Measurements from ENCODE around the gene CFAP58. TPM values are rescaled to one million over a fixed set of nuclear protein-coding genes. Genes with fewer than 3 reads are reported as not detected.
"Not testable (repeated sequence)": the region's sequence is repeated elsewhere in the genome, so short reads cannot be mapped to it uniquely, and the experiment has no call there.

The CFAP58 gene
- total RNA-seq, 1 donor from 2014 or later = 0.62 TPM

DNA sequence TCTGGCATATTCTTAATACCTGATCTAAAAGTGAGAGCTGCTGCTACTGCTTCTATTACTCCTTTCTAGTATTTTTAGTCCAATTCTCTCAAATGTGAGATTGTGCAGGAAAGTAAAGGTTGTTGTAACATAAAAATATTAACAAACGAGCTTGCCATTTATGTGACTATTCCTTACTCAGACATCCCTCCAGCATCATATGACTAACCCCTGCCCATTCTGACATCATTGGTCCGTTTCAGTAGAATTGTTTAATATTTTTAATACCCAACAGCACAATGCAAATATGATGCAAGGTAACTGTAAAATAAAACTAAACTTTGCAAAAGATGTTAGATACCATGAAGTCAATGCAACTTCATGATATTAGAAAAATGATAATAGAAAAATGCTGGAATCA, 83.6 kb downstream of the CFAP58 start:
- DNase-seq = no peak

DNA sequence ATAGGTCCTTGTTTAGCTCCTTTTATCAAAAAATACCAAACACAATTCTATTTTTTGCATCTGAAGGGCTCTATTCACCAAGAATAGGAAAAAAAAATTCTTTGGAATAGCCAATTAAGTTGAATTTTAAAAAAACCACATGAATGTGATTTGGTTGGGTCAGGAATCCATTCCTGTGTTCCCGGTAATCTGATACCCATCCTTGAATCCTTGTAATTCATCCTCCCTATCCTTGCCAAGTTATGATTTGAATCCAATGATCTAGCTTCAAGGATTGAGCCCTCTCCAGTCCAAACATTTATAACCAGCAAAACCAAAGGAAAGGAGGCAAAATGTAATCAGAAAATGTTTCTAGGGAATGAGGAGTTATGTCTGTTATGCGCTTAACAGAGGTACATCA, 86.6 kb downstream of the CFAP58 start:
- DNase-seq = no peak

DNA sequence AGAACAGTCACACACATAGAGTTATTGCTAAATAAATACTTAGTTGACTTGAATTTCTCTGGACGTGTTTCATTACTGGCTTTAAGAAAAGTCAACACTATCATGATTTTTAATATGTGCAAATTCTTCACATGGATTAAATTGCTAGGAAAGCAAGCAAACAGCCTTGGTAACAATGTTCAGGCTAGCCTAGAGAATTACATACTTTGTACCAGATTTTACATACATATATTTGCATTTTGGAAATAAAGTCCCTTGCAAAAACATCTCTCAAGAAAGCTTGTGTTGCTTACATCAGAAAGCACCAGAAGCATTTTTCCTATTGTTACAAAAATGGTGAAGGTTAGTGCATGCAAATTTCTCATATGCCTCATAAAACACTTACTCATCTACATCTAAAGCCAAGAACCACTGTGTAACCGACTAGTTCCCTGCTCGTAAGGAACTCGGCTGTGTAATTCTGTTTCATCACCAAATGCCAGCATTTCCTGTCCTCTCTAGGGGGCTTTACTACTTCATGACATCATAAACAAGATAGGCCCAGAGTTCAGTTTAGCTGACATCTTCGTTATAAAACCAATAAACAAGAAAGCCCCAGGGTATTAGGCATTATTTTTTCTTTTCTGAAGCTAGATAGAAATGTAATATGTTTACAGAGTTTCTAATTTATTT, 87.8 kb downstream of the CFAP58 start:
- peak; percentile 28 for DNase-seq

DNA sequence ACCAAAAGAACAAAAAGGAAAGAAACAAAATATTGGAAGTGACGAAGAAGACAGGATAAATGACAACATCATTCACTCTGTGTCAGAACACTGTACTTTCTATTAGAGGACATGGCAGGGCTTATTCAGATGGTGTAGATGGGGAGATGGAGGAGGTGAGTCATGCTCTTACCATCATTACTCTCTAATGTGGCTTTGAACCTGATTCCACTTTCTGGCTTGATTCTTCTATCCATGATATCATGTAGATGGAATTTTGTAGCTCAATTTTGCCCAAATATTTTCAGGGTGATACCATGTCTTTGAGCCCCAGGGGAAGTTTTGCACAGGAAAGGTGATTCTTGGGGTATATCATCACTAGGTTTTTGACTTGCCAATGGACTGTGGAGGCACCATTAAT, 91.7 kb downstream of the CFAP58 start:
- no peak for DNase-seq

DNA sequence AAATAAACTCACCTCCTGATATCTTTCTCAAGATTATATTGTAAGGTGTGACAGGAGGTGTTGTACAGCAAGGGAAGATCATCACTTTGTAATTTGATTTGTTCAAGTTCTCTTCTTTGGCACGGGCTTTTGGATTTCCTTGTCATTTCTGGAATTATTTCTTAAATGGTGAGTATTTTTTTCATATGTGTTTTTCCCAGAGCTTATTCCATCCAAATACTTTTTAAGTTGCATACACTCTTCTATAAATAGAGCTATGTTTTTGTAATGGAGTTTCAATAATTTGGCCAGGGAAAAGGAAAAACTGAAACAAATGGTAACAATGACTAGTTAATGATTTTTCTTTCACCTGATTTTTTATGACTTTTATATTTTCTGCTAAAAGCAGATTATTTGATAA, 92.5 kb downstream of the CFAP58 start:
- DNase-seq = no peak

DNA sequence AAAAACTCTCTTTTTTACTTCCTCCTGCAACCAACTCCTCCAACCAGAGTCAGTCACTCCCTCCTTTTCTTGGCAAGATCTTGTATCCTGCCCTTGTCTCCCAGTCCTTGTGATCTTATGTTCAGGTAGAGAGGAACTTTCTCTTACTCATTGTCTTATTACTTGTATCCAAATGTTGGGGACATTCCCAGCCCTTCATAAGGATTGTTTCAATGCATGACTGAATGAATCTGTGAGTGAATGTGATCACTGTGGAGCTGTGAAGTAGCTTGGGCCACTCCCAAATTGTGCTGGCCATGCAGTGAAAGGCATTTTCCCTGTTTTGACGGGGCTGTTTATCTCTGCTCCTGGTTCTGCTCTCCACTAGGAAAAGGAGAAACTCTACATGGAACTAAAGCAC, 93.7 kb downstream of the CFAP58 start:
- peak; percentile 71 for DNase-seq

DNA sequence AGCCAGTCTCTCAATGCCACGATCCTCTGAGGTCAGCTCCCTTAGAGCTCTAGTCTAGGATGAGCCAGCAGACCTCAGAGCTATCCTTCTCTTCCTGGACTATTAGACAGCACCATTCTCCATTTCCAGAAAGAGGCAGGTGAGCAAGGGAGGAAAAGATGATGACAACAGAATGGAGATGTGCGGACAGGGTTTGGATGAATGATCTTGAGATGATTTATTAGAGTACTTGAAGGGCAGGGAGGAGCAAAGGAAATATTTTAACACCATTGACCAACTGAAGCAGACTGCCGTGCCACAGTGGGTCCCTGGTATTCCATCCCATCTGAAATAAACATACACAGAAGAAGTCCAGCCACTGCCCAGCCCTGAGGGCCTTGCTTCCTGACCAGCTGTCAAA, 94.3 kb downstream of the CFAP58 start:
- DNase-seq = no peak

DNA sequence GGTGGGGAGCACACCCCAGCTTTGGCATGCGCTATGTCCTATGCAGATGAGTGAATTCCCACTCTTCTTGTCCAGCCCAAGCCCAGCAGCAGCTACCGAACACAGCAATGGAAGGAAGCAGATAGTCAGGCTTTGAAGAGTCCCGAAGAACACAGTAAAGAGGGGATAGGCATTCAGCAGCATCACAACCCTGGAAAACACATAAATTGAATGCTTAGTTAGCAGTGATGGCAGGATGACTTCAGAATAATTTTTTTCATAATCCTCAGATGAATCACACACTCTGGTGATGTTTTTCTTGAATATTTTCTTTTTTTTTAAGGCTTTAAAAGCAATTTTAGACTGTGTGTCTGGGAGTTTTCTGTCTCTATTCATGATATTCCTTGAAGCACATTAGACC, 95.8 kb downstream of the CFAP58 start:
- DNase-seq = no peak

DNA sequence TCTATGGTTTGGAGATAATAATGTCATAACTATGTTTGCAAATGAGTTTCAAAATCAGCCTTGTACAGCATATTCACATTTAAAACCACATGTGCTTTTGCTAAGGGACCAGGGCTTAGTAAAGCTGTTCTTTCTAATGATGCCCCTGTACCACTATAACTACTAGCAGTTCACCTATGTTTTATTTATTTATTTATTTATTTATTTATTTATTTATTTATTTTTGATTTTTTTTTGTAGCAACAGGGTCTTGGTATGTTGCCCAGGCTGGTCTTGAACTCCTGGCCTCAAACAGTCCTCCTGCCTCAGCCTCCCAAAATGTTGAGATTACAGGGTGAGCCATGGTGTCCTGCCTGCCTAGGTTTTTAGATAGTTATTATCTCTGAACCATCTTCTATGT, 96.9 kb downstream of the CFAP58 start:
- no peak for DNase-seq

DNA sequence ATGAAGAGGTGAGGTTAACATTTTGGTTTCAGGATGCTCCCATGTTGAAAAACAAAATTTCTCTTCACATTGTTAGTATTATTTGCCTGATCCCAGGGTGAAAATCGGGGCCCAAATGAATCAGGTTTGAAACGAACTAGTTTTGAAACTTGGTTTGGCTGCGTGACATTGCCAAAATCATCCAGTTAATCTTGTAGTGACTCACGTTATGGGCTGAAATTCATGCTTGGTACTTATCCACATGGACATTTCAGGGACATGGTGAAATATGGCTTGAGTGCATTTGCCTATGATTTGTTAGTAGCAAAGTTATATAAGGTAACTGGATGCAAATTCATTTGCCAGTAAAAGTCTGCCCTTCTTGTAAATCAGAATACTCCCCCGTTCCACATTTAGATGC, 97.3 kb downstream of the CFAP58 start:
- no peak for DNase-seq

DNA sequence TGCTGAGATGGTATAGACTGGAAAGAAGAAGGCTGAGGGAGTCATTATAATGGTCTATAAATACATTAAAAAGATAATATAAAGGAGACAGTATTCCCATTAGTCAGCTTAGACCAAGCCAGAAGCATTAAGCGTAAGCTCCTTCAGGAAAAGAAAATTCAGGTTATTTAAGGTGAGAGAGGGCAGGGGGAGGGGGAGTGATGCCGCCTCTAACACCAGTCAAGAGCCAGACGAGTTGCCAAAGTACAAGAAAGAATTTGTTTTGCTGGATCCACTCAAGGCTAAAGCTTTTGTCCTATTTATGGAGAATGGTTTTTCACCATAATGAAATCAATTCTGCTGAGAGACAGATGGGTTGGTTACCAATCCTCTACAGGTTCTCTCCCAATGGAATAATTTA, 99.3 kb downstream of the CFAP58 start:
- DNase-seq = no peak

DNA sequence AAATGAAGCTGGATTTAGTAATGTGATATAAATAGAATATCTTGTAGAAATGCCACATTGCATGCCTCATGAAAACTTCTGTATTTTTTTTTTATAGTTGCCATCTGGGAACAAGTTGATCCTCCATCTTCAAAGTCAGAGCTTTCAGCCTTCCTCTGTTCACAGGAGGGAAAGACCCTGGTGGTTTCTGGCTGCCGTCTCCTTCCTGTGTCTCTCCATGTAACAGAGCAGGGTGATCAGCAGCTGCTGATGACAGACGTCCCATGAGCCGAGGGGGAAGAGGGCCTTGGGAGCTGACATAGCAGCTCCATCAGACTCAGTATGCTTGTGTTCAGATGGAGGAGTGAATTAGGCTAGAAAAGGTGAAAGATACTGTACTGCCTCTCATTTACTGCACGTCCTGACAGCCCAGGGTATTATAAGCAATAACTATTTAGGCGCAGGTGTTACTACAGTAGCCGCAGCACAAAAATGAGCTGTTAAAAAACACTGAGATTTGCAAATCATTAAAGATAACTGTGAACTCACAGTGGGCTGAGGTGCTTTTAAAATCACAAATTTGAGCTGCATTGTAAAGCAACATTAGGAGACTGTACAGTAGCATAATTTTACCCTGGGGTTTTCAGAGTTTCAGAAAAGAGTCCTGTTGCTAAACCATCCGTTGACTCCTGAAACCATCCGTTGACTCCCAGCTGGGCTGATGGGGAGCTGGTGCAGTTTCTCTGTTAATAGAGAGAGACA, 103.3 kb downstream of the CFAP58 start:
- no peak for DNase-seq

DNA sequence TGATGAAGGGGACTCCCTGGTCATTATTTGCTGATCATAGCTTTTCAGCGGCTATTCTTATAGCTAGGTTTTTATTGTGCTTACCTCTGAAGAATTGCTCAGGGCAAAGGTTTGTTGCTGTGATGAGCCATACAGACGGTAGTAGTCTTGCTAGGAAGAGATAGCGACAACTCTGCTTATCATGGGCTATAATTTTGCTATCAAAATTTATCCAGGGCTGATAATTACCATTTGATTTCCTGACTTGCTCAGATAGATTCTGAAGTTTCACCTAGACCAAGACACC, 103.9 kb downstream of the CFAP58 start:
- no peak for DNase-seq

DNA sequence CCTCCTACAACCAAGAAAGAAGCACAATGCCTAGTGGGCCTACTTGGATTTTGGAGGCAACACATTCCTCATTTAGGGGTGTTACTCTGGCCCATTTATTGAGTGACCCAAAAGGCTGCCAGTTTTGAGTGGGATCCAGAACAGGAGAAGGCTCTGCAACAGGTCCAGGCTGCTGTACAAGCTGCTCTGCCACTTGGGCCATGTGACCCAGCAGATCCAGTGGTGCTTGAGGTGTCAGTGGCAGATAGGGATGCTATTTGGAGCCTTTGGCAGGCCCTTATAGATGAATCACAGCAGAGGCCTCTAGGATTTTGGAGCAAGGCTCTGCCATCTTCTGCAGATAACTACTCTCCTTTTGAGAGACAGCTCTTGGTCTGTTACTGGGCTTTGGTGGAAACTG, 111.9 kb downstream of the CFAP58 start:
- DNase-seq = not testable (repeated sequence)

DNA sequence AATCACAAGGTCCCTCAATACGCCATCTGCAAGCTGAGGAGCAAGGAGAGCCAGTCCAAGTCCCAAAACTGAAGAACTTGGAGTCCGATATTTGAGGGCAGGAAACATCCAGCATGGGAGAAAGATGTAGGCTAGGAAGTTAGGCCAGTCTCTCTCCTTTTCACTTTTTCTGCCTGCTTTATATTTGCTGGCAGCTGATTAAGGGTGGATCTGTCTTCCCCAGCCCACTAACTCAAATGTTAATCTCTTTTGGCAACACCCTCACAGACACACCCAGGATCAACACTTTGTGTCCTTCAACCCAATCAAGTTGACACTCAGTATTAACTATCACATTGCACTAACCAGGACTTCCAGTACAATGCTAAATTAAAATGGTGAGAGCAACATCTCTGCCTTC, 115.2 kb downstream of the CFAP58 start:
- DNase-seq = not testable (repeated sequence)

DNA sequence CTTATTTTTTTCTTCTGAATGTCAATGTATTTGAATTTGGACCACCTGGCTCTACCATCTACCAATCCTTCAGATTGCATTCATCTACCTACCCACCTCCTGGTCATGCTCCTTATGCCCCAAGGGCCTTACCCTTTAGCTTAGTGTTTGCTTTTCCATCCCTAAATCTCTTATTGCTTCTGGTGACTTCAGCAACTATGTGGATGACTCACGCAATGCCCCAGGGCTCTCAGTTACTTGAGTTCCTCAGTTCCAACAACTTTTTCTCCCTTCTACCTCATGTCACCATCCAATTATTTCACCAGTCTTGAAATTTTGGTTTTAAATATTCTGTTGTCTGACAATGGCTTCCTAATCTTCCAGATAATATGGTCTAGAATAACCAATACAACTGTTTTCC, 118.9 kb downstream of the CFAP58 start:
- DNase-seq = no peak

DNA sequence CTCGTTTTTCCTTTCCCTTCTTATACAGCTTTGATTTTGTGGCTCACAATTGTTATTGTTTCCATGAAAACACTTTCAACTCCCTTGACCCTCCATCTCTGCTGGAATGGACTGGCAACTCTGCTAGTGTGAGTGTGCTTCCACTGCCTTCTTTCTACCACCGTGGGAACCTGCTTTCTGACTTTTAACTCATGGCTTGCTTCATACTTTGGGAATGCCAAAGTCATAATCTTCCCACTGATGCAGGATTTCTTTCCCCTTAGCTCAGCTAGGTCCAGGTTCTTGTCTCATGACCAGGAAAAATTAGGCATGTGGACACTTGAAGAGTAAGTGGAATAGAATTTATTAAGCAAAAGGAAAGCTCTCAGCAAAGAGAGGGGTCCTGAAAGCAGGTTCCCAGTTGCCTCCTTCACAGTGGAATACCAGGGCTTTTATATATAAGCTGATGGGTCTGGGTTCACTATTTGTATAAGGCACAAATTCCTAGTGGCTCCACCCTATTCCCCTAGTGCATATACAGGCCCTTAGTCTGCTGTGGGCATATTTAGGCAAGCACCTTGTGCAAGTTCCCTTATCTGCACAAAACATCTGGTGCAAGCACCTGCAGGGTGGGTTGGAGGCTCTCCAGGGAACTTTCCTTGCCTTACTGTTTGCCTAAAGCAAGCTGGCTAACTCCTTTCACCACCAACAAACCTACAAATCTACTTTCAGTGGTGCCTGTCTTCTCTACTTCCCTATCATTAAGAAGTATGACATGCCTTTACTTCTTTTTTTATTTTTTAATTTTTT, 119.5 kb downstream of the CFAP58 start:
- DNase-seq = no peak

DNA sequence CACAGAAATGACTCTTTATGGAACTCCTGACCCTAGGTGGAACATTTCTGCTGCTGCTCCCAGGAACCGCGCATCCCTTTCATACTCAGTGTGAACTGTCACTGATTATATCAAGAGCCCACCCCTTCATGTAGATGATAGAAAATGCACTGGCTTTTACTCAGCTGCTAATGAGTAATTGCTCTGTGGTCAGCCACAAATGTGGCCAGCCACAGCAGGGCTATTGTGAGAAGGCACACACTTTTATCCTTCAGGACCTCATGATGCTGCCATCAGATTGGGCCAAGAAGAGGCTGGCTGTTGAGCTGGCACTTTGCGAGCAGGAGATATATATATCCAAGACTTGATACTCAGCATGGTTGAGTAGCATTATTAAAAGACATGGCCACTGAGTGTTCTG, 124.7 kb downstream of the CFAP58 start:
- DNase-seq = no peak

DNA sequence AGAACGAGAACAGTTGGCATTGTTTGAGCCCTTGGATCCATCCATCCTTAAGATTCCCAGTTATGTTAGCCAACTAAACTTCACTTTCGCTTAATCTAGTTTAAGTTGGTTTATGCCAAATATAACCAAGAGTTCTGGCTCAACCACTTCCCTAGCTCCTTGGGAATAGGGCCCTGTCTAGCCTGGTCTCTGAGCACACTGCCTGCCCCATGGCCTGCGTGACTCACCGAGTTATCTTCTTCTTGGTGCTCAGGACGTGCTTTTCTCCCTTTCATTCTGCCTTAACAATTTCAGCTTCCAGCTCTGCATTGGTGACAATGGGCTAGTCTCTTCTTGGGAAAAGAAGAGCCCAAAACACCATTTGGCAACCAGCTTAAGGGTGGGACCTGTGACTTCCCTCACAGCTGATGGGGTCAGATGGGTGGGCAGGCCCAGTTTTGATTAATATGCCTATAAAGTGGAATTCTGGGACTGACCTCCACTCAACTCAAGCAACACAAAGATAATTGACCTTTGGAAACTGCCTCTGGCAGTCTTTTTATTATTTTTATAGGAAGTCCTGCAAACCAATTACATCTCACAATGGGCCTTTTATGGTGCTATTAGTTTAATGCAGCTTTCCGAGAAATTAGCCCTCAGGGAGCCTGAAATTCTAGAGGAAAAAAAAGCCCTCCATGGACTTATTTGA, 126.4 kb downstream of the CFAP58 start:
- no peak for DNase-seq

DNA sequence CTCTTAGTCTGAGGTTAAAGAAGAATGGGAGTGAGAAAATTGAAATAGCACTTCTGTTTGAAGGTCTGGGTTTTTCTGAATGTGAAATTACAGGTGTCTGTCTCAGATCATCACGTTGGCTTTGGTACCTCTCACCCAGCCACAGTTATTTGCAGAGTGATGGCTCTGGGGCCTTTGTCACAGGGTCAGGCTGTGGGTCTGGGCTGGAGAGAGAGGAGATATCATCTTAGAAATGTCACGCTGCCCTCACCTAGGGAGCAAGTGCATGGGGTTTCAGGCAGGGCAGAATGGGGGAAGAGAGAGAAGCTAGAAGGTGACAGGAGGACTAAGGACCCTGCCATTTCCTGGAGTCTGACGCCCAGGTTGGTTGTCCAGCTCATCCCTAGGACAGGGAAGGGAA, 127.2 kb downstream of the CFAP58 start:
- DNase-seq = no peak

DNA sequence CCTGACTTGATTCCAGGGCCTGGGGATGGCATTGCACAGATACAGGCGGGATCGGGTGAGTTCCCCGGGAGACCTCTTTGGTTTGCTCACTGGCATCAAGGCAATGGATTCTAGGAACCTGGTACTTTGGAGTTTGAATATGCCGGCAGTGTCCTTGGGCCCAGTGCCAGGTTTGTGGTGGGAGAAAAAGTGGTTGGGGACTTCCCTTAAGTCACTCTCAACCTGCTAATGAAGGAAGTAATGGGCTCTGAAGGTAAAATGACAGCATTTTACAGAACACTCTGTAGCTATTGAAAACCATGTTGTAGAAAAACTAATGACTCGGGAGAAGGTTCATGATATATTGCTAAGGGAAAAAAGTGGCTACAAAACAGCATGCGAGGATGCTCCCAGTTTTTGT, 129.9 kb downstream of the CFAP58 start:
- no peak for DNase-seq

DNA sequence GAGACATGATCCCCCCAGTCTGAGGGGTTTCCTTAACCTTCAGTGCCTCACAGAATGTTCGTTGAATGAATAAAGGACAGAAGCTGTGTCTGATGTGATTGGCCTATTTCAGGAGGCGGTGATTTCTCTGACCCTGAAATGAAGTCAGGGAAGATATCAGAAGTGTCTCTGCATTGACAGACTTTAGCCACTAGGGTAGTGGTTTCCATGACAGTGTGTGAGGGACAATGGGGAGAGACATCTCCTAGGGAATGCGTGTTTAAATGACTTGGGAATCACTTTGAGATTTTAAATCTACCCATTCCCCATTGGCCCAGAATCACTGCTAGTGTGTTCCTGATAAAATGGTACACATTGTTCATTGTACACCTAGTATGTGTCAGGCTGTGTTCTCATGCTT, 132.0 kb downstream of the CFAP58 start:
- no peak for DNase-seq

DNA sequence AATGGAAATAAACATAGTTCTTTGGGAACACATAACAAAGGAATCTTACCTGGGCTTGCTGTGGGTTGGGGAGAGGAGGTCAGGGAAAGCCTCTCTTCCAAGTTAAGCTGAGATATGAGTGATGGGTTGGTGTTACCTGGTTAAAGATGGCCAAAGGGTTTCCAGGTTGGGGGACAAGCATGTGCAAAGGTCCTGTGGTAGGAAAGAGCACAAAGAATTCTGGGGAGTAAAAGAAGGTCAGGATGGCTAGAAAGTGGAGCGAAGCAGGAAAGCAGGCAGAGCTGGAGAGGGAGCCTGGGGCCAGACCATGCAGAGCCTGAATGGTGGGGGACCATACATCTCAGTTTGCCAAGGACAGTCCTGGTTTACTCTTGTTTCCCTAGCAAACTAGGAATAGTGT, 133.2 kb downstream of the CFAP58 start:
- no peak for DNase-seq
